CD14-positive monocyte (primary cell): ENCODE measurements around the gene RBM19. TPM values are rescaled to one million over a fixed set of nuclear protein-coding genes. Genes with fewer than 3 reads are reported as not detected.
A peak's percentile ranks its signal among the peaks of the same experiment; 100 is the strongest.

Experiments
- DNase-seq, 3 donors: peaks; one replicate each; pipeline ENCODE4 v3.0.0-alpha.2; 2011 to 2022
- H2AFZ ChIP-seq: 2 replicates; pipeline ENCODE4 v1.6.0; 2012; ENCODE audit warnings: mild to moderate bottlenecking, low read depth, low read length, inconsistent platforms; ENCODE audit not compliant: insufficient read depth, poor library complexity, severe bottlenecking
- H3K27ac ChIP-seq, 2 donors: 1 replicate in 1 of 2; 2 replicates in 1 of 2; pipeline ENCODE4 v1.5.1; 2012 to 2013; ENCODE audit warnings: low read length in 2 of 2, control low read depth in 1 of 2, inconsistent platforms in 1 of 2, low read depth in 1 of 2, mild to moderate bottlenecking in 1 of 2
- H3K27me3 ChIP-seq, 2 donors: one replicate each; pipeline versions ENCODE4 v1.6.0 to v1.6.1; 2011 to 2013; ENCODE audit warnings: low read length in 2 of 2; ENCODE audit not compliant: control insufficient read depth in 2 of 2, insufficient read depth in 2 of 2
- H3K36me3 ChIP-seq, 2 donors: replicated peaks in 1 of 2; 1 replicate in 1 of 2; 2 replicates in 1 of 2; pipeline versions ENCODE4 v1.5.1 to v1.6.1; 2012 to 2013; ENCODE audit warnings: low read length in 2 of 2, control low read depth in 1 of 2, inconsistent platforms in 1 of 2, mild to moderate bottlenecking in 1 of 2; ENCODE audit not compliant: insufficient read depth in 2 of 2, control insufficient read depth in 1 of 2
- H3K4me1 ChIP-seq, 2 donors: 1 replicate in 1 of 2; 2 replicates in 1 of 2; pipeline versions ENCODE4 v1.5.1 to v1.6.1; 2012 to 2013; ENCODE audit warnings: low read length in 2 of 2, control low read depth in 1 of 2, inconsistent platforms in 1 of 2, mild to moderate bottlenecking in 1 of 2, moderate library complexity in 1 of 2; ENCODE audit not compliant: insufficient read depth in 2 of 2, control insufficient read depth in 1 of 2
- H3K4me2 ChIP-seq: replicated peaks from 2 replicates; pipeline ENCODE3; 2012; ENCODE audit warnings: low read length, moderate library complexity, mild to moderate bottlenecking; ENCODE audit not compliant: poor library complexity, severe bottlenecking; ENCODE audit errors: extremely low read depth
- H3K4me3 ChIP-seq, 3 experiments: fragments of 200-600 bp in 1 of 3; sonication (generic) in 1 of 3; replicated peaks in 1 of 3; 1 replicate in 2 of 3; 2 replicates in 1 of 3; pipeline ENCODE4 v1.5.1; 2011 to 2013; ENCODE audit warnings: low read length in 3 of 3, mild to moderate bottlenecking in 3 of 3, control low read depth in 2 of 3, low read depth in 2 of 3, inconsistent platforms in 1 of 3, moderate library complexity in 1 of 3
- H3K79me2 ChIP-seq: 2 replicates; pipeline ENCODE4 v1.6.0; 2012; ENCODE audit warnings: mild to moderate bottlenecking, control low read depth, inconsistent platforms, low read length, moderate library complexity; ENCODE audit not compliant: insufficient read depth
- H3K9ac ChIP-seq: 2 replicates; pipeline ENCODE4 v1.6.0; 2017; ENCODE audit warnings: low read length, mild to moderate bottlenecking; ENCODE audit not compliant: insufficient read depth, poor library complexity, severe bottlenecking
- H3K9me3 ChIP-seq, 2 donors: replicated peaks in 1 of 2; 1 replicate in 1 of 2; 2 replicates in 1 of 2; pipeline versions ENCODE4 v1.5.1 to v1.6.1; 2012 to 2013; ENCODE audit warnings: low read length in 2 of 2, control low read depth in 1 of 2; ENCODE audit not compliant: control insufficient read depth in 1 of 2, insufficient read depth in 1 of 2
- H4K20me1 ChIP-seq: 2 replicates; pipeline ENCODE4 v1.6.0; 2012; ENCODE audit warnings: mild to moderate bottlenecking, low read length, control low read depth, moderate library complexity; ENCODE audit not compliant: insufficient read depth
- H3K27ac Mint-ChIP-seq, 7 donors: one replicate each; pipeline ENCODE4 v1.8.0; 2020; ENCODE audit warnings: mild to moderate bottlenecking in 7 of 7, mixed read lengths in 7 of 7, moderate library complexity in 6 of 7, inconsistent platforms in 2 of 7
- H3K27me3 Mint-ChIP-seq, 3 donors: one replicate each; pipeline ENCODE4 v1.8.0; 2021 to 2022; ENCODE audit warnings: low read depth in 3 of 3, mild to moderate bottlenecking in 3 of 3, mixed read lengths in 3 of 3, moderate library complexity in 3 of 3, inconsistent platforms in 1 of 3
- H3K36me3 Mint-ChIP-seq, 2 donors: one replicate each; pipeline ENCODE4 v1.8.0; 2020; ENCODE audit warnings: mixed read lengths in 2 of 2, inconsistent platforms in 1 of 2, mild to moderate bottlenecking in 1 of 2
- H3K4me1 Mint-ChIP-seq: one replicate; pipeline ENCODE4 v1.8.0; 2020; ENCODE audit warnings: mild to moderate bottlenecking, mixed read lengths
- H3K4me3 Mint-ChIP-seq, 2 donors: one replicate each; pipeline ENCODE4 v1.8.0; 2020; ENCODE audit warnings: mild to moderate bottlenecking in 2 of 2, mixed read lengths in 2 of 2, moderate library complexity in 1 of 2
- H3K9me3 Mint-ChIP-seq, 7 donors: one replicate each; pipeline ENCODE4 v1.8.0; 2020 to 2022; ENCODE audit warnings: mixed read lengths in 7 of 7, mild to moderate bottlenecking in 6 of 7, moderate library complexity in 6 of 7, inconsistent platforms in 2 of 7
- CTCF ChIP-seq: fragments of 200-600 bp; IDR thresholded peaks from one replicate; pipeline ENCODE4 v1.8.0; 2022; ENCODE audit warnings: antibody characterized with exemption, mild to moderate bottlenecking
- WGBS: methylation state at CpG from one replicate; pipeline ENCODE4 v1.1.5; 2013; ENCODE audit warnings: missing lambda C conversion rate; ENCODE audit not compliant: insufficient coverage; 5-methylcytosine and 5-hydroxymethylcytosine counted together
- intact Hi-C, 2 donors: fragments of 100-400 bp; cut with micrococcal nuclease; formaldehyde crosslinking; loops; one replicate each; pipeline versions ENCODE4 v1.15.0 to v1.15.1; 2023
- polyA plus RNA-seq, 3 donors: library from polyadenylated mRNA; depleted of rRNA in 1 of 3; unstranded in 2 of 3; stranded (reverse) in 1 of 3; fragments of 300-500 nt in 2 of 3; fragments of >200 nt in 1 of 3; fragmentation: Illumina TruSeq in 2 of 3; gene quantifications; 1 replicate in 2 of 3; 2 replicates in 1 of 3; pipeline ENCODE4 v1.2.3, GENCODE V29; 2012 to 2021

The RBM19 gene
- polyA plus RNA-seq, 3 donors = 2.1 to 30.4 (median 2.2) TPM

- Mint-ChIP-seq H3K4me1 (no peaks in the 10 kb centered on the region), H3K27me3 (no peaks in the 10 kb centered on the region), H3K27ac (no peak overlapping the region), H3K9me3 (no peaks in the 10 kb centered on the region), H3K36me3 (peaks cover 67 to 74% of the 10 kb centered on the region in 2 donors), H3K4me3 (no peak overlapping the region)
- no peaks in the 10 kb centered on the region for H3K27me3 ChIP-seq
- no peak overlapping the region for H2AFZ ChIP-seq
- no peak overlapping the region for H3K9ac ChIP-seq
- no peaks in the 10 kb centered on the region for H3K4me1 ChIP-seq
- H3K79me2 ChIP-seq = no peaks in the 10 kb centered on the region
- H3K27ac ChIP-seq = no peak overlapping the region
- intact Hi-C loops = loop anchor here (5.0 kb wide), 1 partner anchor 448 kb away; no protein-coding TSS in a partner anchor
- no peak overlapping the region for H3K4me3 ChIP-seq
- H3K9me3 ChIP-seq = no peaks in the 10 kb centered on the region
- no peak for TF ChIP-seq CTCF
- H3K4me2 ChIP-seq = no peak overlapping the region
- peaks cover 37 to 95% of the 10 kb centered on the region in 2 donors for H3K36me3 ChIP-seq
- DNase-seq = no peak
- WGBS = 89% methylated on average over 8 of the region's 13 CpGs
- no peaks in the 10 kb centered on the region for H4K20me1 ChIP-seq
These were observed 56.2 kb downstream of the RBM19 start for GRCh38 chr12:113909776-113910420.

- Mint-ChIP-seq H3K27me3 (peaks cover 0 to 2% (median 0%) of the 10 kb centered on the region in 3 donors), H3K4me1 (no peaks in the 10 kb centered on the region), H3K9me3 (no peaks in the 10 kb centered on the region), H3K36me3 (peaks cover 63 to 75% of the 10 kb centered on the region in 2 donors), H3K27ac (peak overlapping the region in 2 of 7 donors; percentile 41 to 43), H3K4me3 (no peak overlapping the region)
- no peak overlapping the region for H3K9ac ChIP-seq
- H2AFZ ChIP-seq = no peak overlapping the region
- DNase-seq = no peak
- H3K27ac ChIP-seq = no peak overlapping the region
- no peak for TF ChIP-seq CTCF
- no peak overlapping the region for H3K4me2 ChIP-seq
- H3K9me3 ChIP-seq = no peaks in the 10 kb centered on the region
- 75% methylated on average over 3 of the region's 6 CpGs for WGBS
- H3K4me3 ChIP-seq = no peak overlapping the region
- peaks cover 30 to 95% of the 10 kb centered on the region in 2 donors for H3K36me3 ChIP-seq
- H3K4me1 ChIP-seq = no peaks in the 10 kb centered on the region
- intact Hi-C loops = no loop called here
- H3K27me3 ChIP-seq = no peaks in the 10 kb centered on the region
- no peaks in the 10 kb centered on the region for H4K20me1 ChIP-seq
- H3K79me2 ChIP-seq = no peaks in the 10 kb centered on the region
These were observed 57.5 kb downstream of the RBM19 start for GRCh38 chr12:113908584-113909100.
